ENCODE results near the gene RNF167. TPM values are rescaled to one million over a fixed set of nuclear protein-coding genes. Genes with fewer than 3 reads are reported as not detected.

The RNF167 gene
- total RNA-seq, 1 donor from 2014 or later = 44.1 TPM

DNA sequence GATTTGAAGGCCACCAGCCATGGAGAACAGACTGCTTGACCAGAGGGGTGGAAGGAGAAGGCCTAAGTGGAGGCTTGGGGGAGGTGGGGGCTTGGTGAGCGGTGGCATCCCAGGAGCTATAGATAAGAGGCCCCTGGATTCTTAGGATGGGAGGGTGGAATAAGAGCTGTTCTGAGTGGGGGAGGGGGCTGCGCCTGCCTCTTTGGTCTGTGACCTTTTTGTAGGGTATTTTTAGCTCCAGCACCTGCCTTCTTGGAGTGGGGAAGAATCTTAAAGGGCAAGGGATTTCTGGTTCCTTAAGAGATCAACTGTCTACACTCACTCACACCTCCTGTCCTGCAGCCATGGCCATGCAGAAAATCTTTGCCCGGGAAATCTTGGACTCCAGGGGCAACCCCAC, 11.4 kb downstream of the RNF167 start:
- no peaks in the 10 kb centered on the region for H3K36me3 ChIP-seq (ENCODE audit: control insufficient read depth, insufficient read depth, low read length)
- H3K27me3 ChIP-seq (ENCODE audit: control insufficient read depth, insufficient read depth, low read length) = no peaks in the 10 kb centered on the region
- H3K4me3 ChIP-seq (ENCODE audit: low read depth, low read length) = no peak overlapping the region
- no peak for DNase-seq (ENCODE audit: low read depth)
- TF ChIP-seq, protein P1, sequence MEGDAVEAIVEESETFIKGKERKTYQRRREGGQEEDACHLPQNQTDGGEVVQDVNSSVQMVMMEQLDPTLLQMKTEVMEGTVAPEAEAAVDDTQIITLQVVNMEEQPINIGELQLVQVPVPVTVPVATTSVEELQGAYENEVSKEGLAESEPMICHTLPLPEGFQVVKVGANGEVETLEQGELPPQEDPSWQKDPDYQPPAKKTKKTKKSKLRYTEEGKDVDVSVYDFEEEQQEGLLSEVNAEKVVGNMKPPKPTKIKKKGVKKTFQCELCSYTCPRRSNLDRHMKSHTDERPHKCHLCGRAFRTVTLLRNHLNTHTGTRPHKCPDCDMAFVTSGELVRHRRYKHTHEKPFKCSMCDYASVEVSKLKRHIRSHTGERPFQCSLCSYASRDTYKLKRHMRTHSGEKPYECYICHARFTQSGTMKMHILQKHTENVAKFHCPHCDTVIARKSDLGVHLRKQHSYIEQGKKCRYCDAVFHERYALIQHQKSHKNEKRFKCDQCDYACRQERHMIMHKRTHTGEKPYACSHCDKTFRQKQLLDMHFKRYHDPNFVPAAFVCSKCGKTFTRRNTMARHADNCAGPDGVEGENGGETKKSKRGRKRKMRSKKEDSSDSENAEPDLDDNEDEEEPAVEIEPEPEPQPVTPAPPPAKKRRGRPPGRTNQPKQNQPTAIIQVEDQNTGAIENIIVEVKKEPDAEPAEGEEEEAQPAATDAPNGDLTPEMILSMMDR (IDR thresholded peaks at IDR 0.05; ENCODE audit: insufficient read depth, low read length, poor library complexity, severe bottlenecking) = no peak

DNA sequence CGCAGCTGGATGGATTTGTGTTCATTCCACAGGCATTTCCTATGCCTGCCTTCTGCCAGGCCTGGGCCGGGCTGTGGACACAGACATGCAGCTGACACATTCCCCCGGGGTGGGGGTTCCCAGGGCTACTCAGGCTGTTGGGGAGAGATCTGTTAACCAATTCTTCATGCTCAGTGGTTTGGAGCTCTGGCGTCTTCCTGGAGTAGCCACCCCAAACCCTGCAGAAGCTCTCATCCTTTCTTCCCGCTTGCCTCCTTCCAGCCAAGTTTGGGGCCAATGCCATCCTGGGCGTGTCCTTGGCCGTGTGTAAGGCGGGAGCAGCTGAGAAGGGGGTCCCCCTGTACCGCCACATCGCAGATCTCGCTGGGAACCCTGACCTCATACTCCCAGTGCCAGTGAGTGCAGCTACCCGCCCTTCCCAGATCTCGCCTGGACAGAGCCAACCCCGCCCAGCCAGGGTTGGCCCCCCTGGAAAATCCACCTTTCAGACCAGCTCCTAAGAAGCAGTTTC, 13.4 kb downstream of the RNF167 start:
- Histone ChIP-seq H3K4me3 (ENCODE audit: low read depth, low read length) (no peak overlapping the region), H3K36me3 (ENCODE audit: control insufficient read depth, insufficient read depth, low read length) (no peaks in the 10 kb centered on the region), H3K27me3 (ENCODE audit: control insufficient read depth, insufficient read depth, low read length) (no peaks in the 10 kb centered on the region)
- no peak for DNase-seq (ENCODE audit: low read depth)
- TF ChIP-seq, protein P1 (IDR thresholded peaks at IDR 0.05; ENCODE audit: insufficient read depth, low read length, poor library complexity, severe bottlenecking) = no peak

DNA sequence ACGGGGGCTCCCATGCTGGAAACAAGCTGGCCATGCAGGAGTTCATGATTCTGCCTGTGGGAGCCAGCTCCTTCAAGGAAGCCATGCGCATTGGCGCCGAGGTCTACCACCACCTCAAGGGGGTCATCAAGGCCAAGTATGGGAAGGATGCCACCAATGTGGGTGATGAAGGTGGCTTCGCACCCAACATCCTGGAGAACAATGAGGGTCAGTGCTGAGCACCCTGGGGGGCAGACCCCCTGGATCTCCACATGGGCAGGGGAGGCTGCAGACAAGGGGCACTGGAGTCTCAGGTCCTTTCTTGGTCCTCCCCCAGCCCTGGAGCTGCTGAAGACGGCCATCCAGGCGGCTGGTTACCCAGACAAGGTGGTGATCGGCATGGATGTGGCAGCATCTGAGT, 15.0 kb downstream of the RNF167 start:
- Histone ChIP-seq H3K4me3 (ENCODE audit: low read depth, low read length) (no peak overlapping the region), H3K27me3 (ENCODE audit: control insufficient read depth, insufficient read depth, low read length) (no peaks in the 10 kb centered on the region), H3K36me3 (ENCODE audit: control insufficient read depth, insufficient read depth, low read length) (peaks cover 1% of the 10 kb centered on the region)
- TF ChIP-seq, protein P1 (IDR thresholded peaks at IDR 0.05; ENCODE audit: insufficient read depth, low read length, poor library complexity, severe bottlenecking) = no peak
- no peak for DNase-seq (ENCODE audit: low read depth)

DNA sequence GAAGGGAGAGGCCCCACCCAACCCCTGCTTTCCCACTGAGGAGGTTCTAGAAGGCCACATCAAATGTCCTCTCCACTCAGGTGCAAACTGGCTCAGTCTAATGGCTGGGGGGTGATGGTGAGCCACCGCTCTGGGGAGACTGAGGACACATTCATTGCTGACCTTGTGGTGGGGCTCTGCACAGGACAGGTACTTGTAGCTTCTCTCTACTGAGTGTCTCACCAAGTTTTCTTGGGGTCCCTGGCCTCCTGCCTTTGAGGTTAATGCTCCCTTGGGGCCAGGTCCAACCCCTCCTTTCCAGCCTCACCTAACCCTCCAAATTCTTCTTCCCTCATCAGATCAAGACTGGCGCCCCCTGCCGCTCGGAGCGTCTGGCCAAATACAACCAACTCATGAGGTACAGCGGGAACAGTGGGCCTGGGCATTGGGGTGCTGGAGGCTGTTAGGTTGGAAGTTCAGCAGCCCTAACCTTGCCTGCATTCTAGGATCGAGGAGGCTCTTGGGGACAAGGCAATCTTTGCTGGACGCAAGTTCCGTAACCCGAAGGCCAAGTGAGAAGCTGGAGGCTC, 16.5 kb downstream of the RNF167 start:
- Histone ChIP-seq H3K27me3 (ENCODE audit: control insufficient read depth, insufficient read depth, low read length) (no peaks in the 10 kb centered on the region), H3K36me3 (ENCODE audit: control insufficient read depth, insufficient read depth, low read length) (peaks cover 1% of the 10 kb centered on the region), H3K4me3 (ENCODE audit: low read depth, low read length) (no peak overlapping the region)
- TF ChIP-seq, protein P1 (IDR thresholded peaks at IDR 0.05; ENCODE audit: insufficient read depth, low read length, poor library complexity, severe bottlenecking) = no peak
- no peak for DNase-seq (ENCODE audit: low read depth)

DNA sequence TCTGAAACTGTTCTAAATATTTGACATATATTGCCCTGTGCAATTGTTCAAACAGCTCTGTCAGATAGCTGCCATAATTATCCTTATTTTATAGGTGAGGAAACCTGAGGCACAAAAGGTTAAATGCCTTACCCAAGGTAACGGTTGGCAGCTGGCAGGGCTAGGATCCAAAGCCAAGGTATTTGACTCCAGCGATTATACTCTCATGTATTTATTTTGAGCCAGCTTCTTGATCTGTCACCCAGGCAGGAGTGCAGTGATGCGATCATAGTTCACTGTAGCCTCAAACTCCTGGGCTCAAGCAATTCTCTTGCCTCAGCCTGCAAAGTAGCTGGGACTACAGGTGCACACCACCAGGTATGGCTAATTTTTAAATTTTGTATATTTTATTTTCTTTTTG, 18.0 kb downstream of the RNF167 start:
- Histone ChIP-seq H3K4me3 (ENCODE audit: low read depth, low read length) (no peak overlapping the region), H3K27me3 (ENCODE audit: control insufficient read depth, insufficient read depth, low read length) (no peaks in the 10 kb centered on the region), H3K36me3 (ENCODE audit: control insufficient read depth, insufficient read depth, low read length) (peaks cover 1% of the 10 kb centered on the region)
- DNase-seq (ENCODE audit: low read depth) = no peak
- TF ChIP-seq, protein P1 (IDR thresholded peaks at IDR 0.05; ENCODE audit: insufficient read depth, low read length, poor library complexity, severe bottlenecking) = no peak

Measured in kidney epithelial cell (primary cell).